Lung (tissue), 12 donors: Measurements from ENCODE around the gene ATRNL1. TPM values are rescaled to one million over a fixed set of nuclear protein-coding genes. Genes with fewer than 3 reads are reported as not detected.

Experiments
- ATAC-seq: fragments of 200-7000 bp; cut with Tn5 transposase; one replicate; pipeline ENCODE4 v1.9.1; 2020; ENCODE audit warnings: moderate number of reproducible peaks; ENCODE audit not compliant: insufficient read depth, low FRiP score
- DNase-seq, 3 donors: peaks; one replicate each; pipeline ENCODE4 v3.0.0-alpha.2; 2013 to 2017
- H3K27ac ChIP-seq, 2 donors: one replicate each; pipeline ENCODE4 v1.5.1; 2013; ENCODE audit warnings: mild to moderate bottlenecking in 2 of 2, moderate library complexity in 2 of 2, control low read depth in 1 of 2, inconsistent platforms in 1 of 2, low read depth in 1 of 2, low read length in 1 of 2
- H3K27me3 ChIP-seq, 3 donors: one replicate each; pipeline ENCODE4 v1.5.1; 2013; ENCODE audit warnings: low read length in 2 of 3; ENCODE audit not compliant: control insufficient read depth in 3 of 3, insufficient read depth in 3 of 3
- H3K36me3 ChIP-seq, 4 donors: one replicate each; pipeline ENCODE4 v1.5.1; 2013; ENCODE audit warnings: low read length in 4 of 4, mild to moderate bottlenecking in 1 of 4, moderate library complexity in 1 of 4; ENCODE audit not compliant: control insufficient read depth in 4 of 4, insufficient read depth in 4 of 4
- H3K4me1 ChIP-seq, 5 donors: one replicate each; pipeline ENCODE4 v1.5.1; 2013; ENCODE audit warnings: low read length in 5 of 5, mild to moderate bottlenecking in 2 of 5, moderate library complexity in 1 of 5; ENCODE audit not compliant: control insufficient read depth in 5 of 5, insufficient read depth in 5 of 5
- H3K4me3 ChIP-seq: one replicate; pipeline ENCODE4 v1.5.1; 2013; ENCODE audit warnings: mild to moderate bottlenecking, control low read depth, moderate library complexity
- H3K9ac ChIP-seq, 2 donors: one replicate each; pipeline ENCODE4 v1.5.1; 2013; ENCODE audit warnings: low read length in 2 of 2, control low read depth in 1 of 2; ENCODE audit not compliant: insufficient read depth in 1 of 2
- H3K9me3 ChIP-seq, 4 donors: one replicate each; pipeline ENCODE4 v1.5.1; 2013; ENCODE audit warnings: low read length in 3 of 4, mild to moderate bottlenecking in 1 of 4, moderate library complexity in 1 of 4; ENCODE audit not compliant: control insufficient read depth in 4 of 4, insufficient read depth in 3 of 4
- CTCF ChIP-seq: IDR thresholded peaks from 2 replicates; pipeline ENCODE4 v1.5.1; 2012; ENCODE audit warnings: mild to moderate bottlenecking; ENCODE audit errors: control extremely low read depth, extremely low read depth
- WGBS, 2 donors: extraction: QIAGEN DNeasy Blood & Tissue Kit; methylation state at CpG; one replicate each; pipeline ENCODE4 v1.1.7; 2013; 5-methylcytosine and 5-hydroxymethylcytosine counted together
- polyA plus RNA-seq, 2 donors: library from polyadenylated mRNA; stranded (reverse); fragments of 200-250 nt; gene quantifications; one replicate each; pipeline ENCODE4 v1.2.1, GENCODE V29; 2013
- total RNA-seq, 2 donors: library from RNA; depleted of rRNA in 1 of 2; stranded (reverse); fragments of >200 nt in 1 of 2; gene quantifications; one replicate each; pipeline ENCODE4 v1.2.1, GENCODE V29; 2014 to 2021
- donor health status: control.
- donor health status: control.
- donor health status: Bipolar disorder and iron deficiency.
- donor health status: healthy.
- donor health status: DM: yes; HTN: yes; CAD: no.

Gene ATRNL1
- total and polyA plus RNA-seq, 4 donors: 0.05 to 11.1 (median 0.24) TPM

DNA sequence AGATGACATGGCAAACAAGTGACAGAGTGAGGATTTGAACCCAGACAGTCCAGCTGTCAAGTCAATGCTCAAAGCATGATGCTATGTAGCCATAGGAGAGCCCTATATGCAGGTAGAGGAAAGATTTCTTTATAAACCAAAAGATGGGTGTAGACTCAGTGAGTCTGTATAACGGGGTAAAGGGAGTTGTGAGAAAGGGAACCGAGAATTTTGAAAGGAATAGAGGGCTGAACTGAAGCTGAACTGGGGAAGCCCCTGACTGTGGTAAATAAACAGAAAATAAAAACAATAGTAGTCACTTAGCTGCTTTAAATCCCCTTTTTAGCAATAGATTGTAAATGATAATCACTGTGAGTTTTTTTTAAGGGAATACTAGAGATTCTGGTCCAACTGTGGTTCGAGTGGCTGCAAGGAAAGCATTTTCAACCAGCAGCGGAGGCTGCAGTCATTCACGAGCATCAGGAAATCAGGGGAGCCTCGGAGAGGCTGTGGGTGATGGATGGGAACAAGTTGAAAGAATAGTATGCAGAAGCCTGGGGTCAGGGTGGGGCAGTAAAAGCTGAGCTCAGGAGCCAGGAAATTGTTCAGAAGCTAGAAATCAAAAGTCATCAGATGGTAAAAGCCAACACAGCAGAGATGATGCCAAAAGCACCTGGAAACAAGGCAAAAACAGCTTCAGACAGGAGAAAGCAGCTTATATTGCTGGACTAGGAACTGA is 786.4 kb downstream of the ATRNL1 start:
- Histone ChIP-seq H3K4me1 (no peaks in the 10 kb centered on the region), H3K9ac (no peak overlapping the region), H3K27ac (no peak overlapping the region), H3K36me3 (no peaks in the 10 kb centered on the region), H3K27me3 (no peaks in the 10 kb centered on the region), H3K4me3 (no peak overlapping the region), H3K9me3 (peaks cover 0 to 3% (median 0%) of the 10 kb centered on the region in 4 donors)
- 42 to 56% methylated on average over 6 of the region's 6 CpGs for WGBS, 2 donors
- no peak for DNase-seq
- no peak for ATAC-seq
- TF ChIP-seq CTCF: no peak

- no peak overlapping the region for H3K4me3 ChIP-seq
- no peak overlapping the region for H3K27ac ChIP-seq
- DNase-seq: no peak
- H3K4me1 ChIP-seq: no peaks in the 10 kb centered on the region
- TF ChIP-seq CTCF: no peak
- no peaks in the 10 kb centered on the region for H3K9me3 ChIP-seq
- H3K27me3 ChIP-seq: no peaks in the 10 kb centered on the region
- H3K36me3 ChIP-seq: no peaks in the 10 kb centered on the region
- no peak for ATAC-seq
- no peak overlapping the region for H3K9ac ChIP-seq
- 73 to 82% methylated on average over 4 of the region's 4 CpGs for WGBS, 2 donors
These were observed 788.9 kb downstream of the ATRNL1 start for GRCh38 chr10:115882021-115882420.

- Histone ChIP-seq H3K27me3 (no peaks in the 10 kb centered on the region), H3K4me3 (no peak overlapping the region), H3K27ac (no peak overlapping the region), H3K36me3 (no peaks in the 10 kb centered on the region), H3K9ac (no peak overlapping the region), H3K4me1 (no peaks in the 10 kb centered on the region), H3K9me3 (no peaks in the 10 kb centered on the region)
- no peak for ATAC-seq
- TF ChIP-seq CTCF: no peak
- DNase-seq: no peak
- WGBS, 2 donors: 82 to 95% methylated on average over 1 of the region's 1 CpG
These were observed 790.2 kb downstream of the ATRNL1 start for GRCh38 chr10:115883372-115883771.

GRCh38 chr10:115884331-115884730 is 791.2 kb downstream of the ATRNL1 start:
- Histone ChIP-seq H3K27me3 (no peaks in the 10 kb centered on the region), H3K9ac (no peak overlapping the region), H3K9me3 (no peaks in the 10 kb centered on the region), H3K4me3 (no peak overlapping the region), H3K4me1 (no peaks in the 10 kb centered on the region), H3K36me3 (no peaks in the 10 kb centered on the region), H3K27ac (no peak overlapping the region)
- TF ChIP-seq CTCF: no peak
- WGBS, 2 donors: 87 to 89% methylated on average over 5 of the region's 5 CpGs
- ATAC-seq (no peak), DNase-seq (no peak)
